NCI-H82 (cell line): ENCODE results near the gene PTGS2.
"Not testable (repeated sequence)": the region's sequence is repeated elsewhere in the genome, so short reads cannot be mapped to it uniquely, and the experiment has no call there.

Experiments
- DNase-seq: peaks from one replicate; lab custom pipeline; 2025; lab: John Stamatoyannopoulos, UW

The PTGS2 gene

DNA sequence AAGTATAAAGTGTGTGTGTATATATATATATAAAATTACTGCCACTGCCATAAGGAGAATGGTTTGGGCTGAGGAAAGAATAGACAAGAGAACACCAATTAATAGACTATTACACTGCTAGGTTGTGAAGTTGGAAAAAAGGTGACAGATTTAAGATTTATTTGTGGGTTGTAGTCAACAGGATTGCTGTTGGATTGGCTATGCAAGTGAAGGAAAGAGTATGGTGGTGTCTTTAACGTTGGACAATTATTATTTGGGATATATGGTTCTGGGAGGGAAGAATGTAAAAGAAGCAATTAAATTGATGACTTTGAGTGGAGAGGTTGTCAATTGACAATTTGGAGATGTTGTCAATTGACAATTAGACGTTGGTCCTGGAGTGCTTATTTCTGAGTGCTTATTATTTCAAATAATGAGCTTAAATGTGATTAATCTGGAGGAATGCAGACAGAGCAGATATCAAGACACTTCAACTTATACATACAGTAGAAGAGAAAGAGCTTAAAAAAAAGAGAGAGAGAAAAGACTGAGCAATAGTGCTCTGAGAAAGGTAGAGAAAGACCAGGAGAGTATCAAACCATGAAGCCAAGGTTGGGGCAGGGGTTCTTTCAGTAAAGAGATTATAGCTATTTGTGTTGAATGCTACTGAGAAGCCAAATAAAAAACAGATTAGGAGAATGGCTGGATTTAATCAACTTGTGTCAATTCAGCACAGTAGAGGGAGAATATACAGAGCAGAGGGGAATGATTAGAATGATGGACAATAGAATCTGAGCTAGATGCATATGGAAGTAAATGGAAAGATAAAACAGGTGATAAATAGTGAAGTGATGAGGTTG lies 9.7 kb downstream of the PTGS2 start:
- DNase-seq: no peak

DNA sequence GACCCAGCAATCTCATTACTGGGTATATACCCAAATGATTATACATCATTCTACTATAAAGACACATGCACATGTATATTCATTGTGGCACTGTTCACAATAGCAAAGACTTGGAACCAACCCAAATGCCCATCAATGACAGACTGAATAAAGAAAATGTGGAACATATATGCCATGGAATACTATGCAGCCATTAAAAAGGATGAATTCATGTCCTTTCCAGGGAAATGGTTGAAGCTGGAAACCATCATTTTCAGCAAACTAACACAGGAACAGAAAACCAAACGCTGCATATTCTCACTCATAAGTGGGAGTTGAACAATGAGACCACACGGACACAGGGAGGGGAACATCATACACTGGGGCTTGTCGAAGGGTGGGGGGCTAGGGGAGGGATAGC lies 10.4 kb downstream of the PTGS2 start:
- not testable (repeated sequence) for DNase-seq

DNA sequence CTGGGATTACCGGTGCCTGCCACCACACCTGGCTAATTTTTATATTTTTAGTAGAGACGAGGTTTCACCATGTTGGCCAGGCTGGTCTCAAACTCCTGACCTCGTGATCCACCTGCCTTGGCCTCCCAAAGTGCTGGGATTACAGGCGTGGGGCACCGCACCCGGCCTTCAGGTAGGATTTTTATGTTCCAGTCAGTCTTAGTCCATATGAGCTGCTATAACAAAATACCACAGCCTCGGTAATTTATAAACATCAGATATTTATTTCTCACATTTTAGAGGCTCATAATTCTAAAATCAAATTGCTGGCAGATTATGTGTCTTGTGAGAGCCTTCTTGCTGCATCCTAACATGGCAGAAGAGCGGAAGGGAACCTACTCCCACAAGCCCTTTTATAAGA lies 16.0 kb downstream of the PTGS2 start:
- not testable (repeated sequence) for DNase-seq

DNA sequence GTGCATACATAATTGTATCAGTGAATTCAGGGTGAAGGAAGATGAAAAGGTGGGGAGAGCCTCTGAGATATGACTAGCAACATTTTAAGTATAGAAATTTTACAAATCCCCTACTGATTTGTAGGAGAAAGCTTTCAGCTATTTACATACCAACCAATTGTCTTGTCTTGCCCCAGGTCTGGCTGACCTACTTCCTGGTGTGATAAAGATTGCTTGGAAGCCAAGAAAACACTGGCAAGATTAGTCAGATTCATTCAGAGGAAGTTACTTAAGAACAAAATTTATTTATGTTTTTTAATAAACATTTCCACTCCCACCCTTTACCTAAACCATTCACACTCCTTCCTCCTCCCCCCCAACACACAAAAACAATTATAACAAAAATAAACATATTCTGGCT lies 17.5 kb downstream of the PTGS2 start:
- no peak for DNase-seq

DNA sequence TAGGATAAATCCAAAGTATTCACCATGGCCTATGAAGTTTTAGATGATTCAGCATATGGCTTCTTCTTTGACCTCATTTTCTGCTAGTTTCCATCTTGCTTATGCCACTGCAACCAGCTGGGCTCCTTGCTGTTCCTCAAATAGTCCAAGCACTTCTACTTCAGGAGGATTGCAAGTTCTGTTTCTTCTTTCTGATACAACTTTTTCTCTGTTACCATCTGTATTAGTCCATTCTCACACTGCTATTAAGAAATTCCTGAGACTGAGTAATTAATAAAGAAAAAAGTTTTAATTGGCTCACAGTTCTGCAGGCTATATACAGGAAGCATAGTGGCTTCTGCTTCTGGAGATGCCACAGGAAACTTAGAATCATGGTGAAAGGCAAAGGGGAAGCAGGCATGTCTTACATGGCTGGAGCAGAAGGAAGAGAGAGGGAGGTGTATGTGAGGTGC lies 20.3 kb downstream of the PTGS2 start:
- DNase-seq: no peak

DNA sequence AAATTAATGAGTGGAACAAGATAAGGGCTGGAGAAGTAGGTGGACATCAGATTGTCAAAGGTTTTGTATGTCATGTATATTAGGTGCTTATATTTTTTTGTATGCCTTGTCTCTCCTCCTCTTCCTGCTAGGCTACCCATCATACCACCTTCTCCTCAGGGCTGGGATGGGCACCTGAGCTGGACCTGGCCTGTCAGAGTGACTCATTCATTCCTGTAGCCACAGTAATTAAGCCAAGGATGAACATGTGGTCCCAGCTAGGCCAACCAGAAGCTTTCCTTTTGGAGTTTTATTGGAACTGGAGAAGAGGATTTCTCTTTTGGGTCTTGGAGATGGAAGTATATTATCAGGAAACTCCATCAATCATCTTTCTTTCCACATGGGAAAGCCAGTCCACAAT lies 21.2 kb downstream of the PTGS2 start:
- no peak for DNase-seq

DNA sequence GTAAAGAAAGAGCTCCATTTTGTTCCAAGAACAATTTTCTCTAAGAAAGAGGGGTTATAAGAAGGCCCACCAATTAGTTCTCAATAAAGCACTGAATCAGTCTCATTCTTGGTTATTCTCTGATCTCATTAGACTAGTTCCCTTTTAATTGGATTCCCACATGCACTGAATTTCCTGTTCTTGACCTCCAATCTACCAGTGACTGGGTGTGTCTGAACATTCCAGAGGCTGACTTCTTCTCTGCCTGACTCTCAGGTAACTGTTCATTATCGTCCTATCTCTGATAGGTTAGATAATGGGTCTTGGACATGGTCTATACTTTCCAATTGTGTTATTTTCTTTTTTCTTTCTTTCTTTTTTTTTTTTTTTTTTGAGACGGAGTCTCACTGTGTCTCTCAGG lies 22.7 kb downstream of the PTGS2 start:
- peak; percentile 49 for DNase-seq

DNA sequence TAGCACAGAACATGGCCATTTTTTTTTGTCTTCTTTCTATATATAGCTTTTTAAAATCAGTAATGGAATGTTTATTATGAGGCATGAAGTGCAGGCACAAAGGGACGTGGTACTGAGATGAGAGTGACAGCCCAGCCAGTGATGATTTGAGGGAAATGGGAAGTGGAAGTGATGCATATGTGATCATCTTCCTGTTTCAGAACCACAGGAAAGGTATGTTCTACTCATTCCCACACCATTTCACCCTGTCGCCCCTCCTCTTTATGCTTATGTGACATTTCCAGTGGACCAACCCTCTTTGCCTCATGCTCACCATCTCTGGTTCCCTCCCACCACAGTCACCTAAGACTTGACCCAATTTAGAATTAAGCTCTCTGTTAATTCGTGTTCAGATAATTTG lies 24.3 kb downstream of the PTGS2 start:
- DNase-seq: no peak

- DNase-seq: no peak
Measured at GRCh38 chr1:186654741-186655140, 25.5 kb downstream of the PTGS2 start.

DNA sequence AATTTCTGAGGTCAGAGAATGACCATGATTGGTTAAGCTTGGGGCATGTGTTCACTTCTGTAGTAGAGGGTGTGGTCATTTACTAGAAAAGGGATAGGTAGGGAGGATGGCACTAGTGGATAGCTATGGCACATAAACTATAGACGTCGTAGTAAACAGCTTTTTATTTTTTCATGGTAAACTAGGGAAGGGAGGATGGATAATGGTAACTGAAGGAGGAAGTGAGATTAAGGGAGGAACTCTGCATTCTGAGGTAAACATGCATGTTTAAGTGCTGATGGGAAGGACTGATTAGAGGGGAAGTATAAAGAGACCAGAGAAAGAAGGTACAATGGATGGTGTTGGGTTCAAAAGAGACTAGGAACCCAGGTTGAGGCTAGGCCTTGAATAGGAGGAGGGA lies 26.9 kb downstream of the PTGS2 start:
- no peak for DNase-seq

DNA sequence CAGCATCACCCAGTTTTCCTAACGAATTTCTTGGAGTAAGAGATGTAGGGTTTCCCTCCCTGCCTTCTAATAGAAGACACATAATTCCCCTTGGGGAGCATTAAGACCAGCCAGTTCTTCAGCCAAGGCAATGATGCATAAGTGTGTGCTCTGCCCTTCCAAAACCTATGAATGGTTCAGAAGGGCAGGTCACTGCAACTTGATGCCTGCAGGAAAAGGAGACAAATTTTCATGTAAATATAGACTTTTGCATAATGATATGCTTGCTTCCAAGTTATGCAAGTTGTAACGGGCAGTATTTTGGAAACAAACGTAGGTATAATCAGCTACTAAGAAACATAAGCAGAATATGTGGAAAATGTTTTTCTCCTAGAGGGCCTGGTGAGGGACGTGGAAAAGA lies 31.6 kb downstream of the PTGS2 start:
- DNase-seq: no peak

- not testable (repeated sequence) for DNase-seq
Measured at GRCh38 chr1:186647985-186648384, 32.2 kb downstream of the PTGS2 start.

GRCh38 chr1:186643614-186644013 lies 36.6 kb downstream of the PTGS2 start:
- no peak for DNase-seq

- DNase-seq: not testable (repeated sequence)
Measured at GRCh38 chr1:186637567-186637966, 42.7 kb downstream of the PTGS2 start.

DNA sequence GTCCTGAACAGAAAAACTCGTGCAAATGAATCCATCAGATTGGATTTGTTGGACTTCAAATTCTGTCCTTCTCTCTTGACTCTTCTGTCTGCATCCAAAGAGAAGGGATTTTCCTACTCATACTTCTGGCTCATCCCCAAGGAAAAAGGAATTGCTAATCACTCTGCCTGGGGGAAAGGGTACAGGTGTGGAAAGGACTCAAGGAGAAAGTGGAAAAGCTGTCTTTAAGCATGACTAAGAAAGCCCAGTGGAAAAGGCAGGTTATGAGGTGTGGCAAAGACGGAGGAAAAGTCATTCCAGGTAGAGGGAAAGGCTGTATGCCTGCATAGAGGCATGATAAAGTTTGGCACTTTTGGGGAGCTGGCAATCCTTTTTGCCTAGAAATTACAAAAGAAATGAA lies 43.4 kb downstream of the PTGS2 start:
- no peak for DNase-seq

- DNase-seq: no peak
Measured at GRCh38 chr1:186634511-186634910, 45.7 kb downstream of the PTGS2 start.

- DNase-seq: no peak
Measured at GRCh38 chr1:186633116-186633515, 47.1 kb downstream of the PTGS2 start.

DNA sequence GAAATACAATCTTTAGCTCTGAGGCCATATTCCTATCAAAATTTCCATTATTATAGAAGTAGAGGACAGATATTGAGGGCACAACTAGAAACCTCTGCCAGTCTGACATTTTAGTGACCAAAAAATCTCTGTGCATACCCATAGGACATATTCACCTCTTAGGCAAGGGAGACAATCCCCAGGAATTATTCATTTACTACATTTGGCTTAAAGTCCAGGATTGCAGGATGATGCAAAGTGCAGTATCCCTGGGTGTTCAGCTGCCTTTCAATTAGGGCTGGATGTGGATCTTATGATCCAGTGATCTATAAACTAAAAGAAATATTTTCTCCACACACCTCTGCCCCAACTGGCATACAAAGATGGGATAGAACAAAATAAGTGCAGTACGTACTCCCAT lies 50.9 kb downstream of the PTGS2 start:
- no peak for DNase-seq

GRCh38 chr1:186628910-186629309 lies 51.3 kb downstream of the PTGS2 start:
- no peak for DNase-seq

- no peak for DNase-seq
Measured at GRCh38 chr1:186627019-186627418, 53.2 kb downstream of the PTGS2 start.

GRCh38 chr1:186626356-186626932 lies 53.8 kb downstream of the PTGS2 start:
- DNase-seq: no peak

DNA sequence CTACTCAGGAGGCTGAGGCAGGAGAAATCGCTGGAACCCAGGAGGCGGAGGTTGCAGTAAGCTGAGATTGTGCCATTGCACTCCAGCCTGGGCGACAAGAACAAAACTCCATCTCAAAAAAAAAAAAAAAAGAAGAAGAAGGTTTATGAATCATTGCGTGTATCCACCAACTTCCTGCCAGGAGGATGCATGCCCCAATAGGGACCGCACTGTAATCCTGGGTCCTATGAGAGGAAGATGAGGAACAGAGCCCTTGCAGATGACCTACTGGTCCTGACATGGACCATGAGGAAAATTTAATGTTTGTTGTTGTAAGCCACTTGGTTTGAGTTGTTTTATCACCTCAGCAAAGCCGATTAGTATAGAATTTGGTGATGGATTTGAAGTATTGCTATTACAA lies 56.7 kb downstream of the PTGS2 start:
- no peak for DNase-seq
